ENCODE data around the gene NUBP2.

DNA sequence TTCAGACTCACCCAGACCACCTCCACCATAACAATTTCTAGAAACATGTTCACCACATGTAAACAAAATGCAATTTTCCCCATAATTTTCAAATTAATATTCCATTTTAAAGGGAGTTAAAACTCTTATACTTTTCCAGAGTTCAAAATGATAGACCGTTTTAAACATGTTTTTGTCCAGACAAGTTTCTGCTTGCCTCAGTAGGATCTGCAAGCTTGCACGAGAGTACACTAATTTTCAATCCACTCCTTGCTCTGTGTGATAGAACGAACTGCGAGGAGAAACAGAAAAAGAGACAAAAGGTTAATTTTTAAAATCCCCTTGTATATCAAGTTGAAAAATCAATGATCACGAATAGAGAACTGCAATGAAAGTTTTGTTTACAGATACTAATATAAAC lies 51.3 kb downstream of the NUBP2 start:
- TF ChIP-seq, protein P1, sequence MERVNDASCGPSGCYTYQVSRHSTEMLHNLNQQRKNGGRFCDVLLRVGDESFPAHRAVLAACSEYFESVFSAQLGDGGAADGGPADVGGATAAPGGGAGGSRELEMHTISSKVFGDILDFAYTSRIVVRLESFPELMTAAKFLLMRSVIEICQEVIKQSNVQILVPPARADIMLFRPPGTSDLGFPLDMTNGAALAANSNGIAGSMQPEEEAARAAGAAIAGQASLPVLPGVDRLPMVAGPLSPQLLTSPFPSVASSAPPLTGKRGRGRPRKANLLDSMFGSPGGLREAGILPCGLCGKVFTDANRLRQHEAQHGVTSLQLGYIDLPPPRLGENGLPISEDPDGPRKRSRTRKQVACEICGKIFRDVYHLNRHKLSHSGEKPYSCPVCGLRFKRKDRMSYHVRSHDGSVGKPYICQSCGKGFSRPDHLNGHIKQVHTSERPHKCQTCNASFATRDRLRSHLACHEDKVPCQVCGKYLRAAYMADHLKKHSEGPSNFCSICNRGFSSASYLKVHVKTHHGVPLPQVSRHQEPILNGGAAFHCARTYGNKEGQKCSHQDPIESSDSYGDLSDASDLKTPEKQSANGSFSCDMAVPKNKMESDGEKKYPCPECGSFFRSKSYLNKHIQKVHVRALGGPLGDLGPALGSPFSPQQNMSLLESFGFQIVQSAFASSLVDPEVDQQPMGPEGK (CRISPR knock-in tag; IDR thresholded peaks at IDR 0.05; ENCODE audit: borderline replicate concordance), result no peak
- TF ChIP-seq ZFP30 (CRISPR knock-in tag; IDR thresholded peaks at IDR 0.05), result no peak
- TF ChIP-seq, protein P2, sequence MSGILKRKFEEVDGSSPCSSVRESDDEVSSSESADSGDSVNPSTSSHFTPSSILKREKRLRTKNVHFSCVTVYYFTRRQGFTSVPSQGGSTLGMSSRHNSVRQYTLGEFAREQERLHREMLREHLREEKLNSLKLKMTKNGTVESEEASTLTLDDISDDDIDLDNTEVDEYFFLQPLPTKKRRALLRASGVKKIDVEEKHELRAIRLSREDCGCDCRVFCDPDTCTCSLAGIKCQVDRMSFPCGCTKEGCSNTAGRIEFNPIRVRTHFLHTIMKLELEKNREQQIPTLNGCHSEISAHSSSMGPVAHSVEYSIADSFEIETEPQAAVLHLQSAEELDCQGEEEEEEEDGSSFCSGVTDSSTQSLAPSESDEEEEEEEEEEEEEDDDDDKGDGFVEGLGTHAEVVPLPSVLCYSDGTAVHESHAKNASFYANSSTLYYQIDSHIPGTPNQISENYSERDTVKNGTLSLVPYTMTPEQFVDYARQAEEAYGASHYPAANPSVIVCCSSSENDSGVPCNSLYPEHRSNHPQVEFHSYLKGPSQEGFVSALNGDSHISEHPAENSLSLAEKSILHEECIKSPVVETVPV (CRISPR knock-in tag; IDR thresholded peaks at IDR 0.05), result no peak
- TF ChIP-seq OSR1 (CRISPR knock-in tag; IDR thresholded peaks at IDR 0.05), result no peak
- TF ChIP-seq, protein P3, sequence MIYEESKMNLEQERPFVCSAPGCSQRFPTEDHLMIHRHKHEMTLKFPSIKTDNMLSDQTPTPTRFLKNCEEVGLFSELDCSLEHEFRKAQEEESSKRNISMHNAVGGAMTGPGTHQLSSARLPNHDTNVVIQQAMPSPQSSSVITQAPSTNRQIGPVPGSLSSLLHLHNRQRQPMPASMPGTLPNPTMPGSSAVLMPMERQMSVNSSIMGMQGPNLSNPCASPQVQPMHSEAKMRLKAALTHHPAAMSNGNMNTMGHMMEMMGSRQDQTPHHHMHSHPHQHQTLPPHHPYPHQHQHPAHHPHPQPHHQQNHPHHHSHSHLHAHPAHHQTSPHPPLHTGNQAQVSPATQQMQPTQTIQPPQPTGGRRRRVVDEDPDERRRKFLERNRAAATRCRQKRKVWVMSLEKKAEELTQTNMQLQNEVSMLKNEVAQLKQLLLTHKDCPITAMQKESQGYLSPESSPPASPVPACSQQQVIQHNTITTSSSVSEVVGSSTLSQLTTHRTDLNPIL (CRISPR knock-in tag; IDR thresholded peaks at IDR 0.05; ENCODE audit: low read depth), result no peak
- no peak for TF ChIP-seq RARB (CRISPR knock-in tag; IDR thresholded peaks at IDR 0.05)
- TF ChIP-seq SNAI2 (CRISPR knock-in tag; IDR thresholded peaks at IDR 0.05), result no peak
